ENCODE measurements around the gene ALDH5A1.

DNA sequence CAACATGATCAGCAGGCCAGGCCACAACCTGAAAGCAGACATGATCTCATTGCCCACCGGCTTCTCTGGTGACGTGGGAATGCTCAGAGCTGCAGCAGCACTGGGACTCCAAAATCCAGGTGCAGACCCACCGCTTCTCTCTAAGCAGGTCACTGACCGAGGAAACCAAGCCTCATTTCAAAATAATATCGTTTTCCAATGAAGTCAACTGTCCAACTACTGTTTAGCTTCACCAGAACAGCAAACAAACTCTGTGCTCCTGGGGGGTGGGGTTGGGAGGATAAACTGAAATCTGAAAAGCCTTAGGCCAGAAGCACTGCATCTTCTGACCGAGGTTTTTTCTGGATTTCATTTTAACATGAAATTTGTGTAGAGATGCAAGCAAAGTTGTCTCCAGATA is 5.3 kb upstream of the ALDH5A1 start, which contains the start of gene GPLD1:
- TF ChIP-seq, protein P1, sequence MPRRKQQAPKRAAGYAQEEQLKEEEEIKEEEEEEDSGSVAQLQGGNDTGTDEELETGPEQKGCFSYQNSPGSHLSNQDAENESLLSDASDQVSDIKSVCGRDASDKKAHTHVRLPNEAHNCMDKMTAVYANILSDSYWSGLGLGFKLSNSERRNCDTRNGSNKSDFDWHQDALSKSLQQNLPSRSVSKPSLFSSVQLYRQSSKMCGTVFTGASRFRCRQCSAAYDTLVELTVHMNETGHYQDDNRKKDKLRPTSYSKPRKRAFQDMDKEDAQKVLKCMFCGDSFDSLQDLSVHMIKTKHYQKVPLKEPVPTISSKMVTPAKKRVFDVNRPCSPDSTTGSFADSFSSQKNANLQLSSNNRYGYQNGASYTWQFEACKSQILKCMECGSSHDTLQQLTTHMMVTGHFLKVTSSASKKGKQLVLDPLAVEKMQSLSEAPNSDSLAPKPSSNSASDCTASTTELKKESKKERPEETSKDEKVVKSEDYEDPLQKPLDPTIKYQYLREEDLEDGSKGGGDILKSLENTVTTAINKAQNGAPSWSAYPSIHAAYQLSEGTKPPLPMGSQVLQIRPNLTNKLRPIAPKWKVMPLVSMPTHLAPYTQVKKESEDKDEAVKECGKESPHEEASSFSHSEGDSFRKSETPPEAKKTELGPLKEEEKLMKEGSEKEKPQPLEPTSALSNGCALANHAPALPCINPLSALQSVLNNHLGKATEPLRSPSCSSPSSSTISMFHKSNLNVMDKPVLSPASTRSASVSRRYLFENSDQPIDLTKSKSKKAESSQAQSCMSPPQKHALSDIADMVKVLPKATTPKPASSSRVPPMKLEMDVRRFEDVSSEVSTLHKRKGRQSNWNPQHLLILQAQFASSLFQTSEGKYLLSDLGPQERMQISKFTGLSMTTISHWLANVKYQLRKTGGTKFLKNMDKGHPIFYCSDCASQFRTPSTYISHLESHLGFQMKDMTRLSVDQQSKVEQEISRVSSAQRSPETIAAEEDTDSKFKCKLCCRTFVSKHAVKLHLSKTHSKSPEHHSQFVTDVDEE (CRISPR knock-in tag; IDR thresholded peaks at IDR 0.05) = no peak
- TF ChIP-seq SNAI2 (CRISPR knock-in tag; IDR thresholded peaks at IDR 0.05) (no peak), ZNF8 (CRISPR knock-in tag; IDR thresholded peaks at IDR 0.05) (no peak), PPARA (CRISPR knock-in tag; IDR thresholded peaks at IDR 0.05; ENCODE audit: borderline replicate concordance) (no peak), CSDC2 (CRISPR knock-in tag; IDR thresholded peaks at IDR 0.05) (no peak), ARNTL (CRISPR knock-in tag; IDR thresholded peaks at IDR 0.05; ENCODE audit: borderline replicate concordance, low read depth) (no peak), RARB (CRISPR knock-in tag; IDR thresholded peaks at IDR 0.05) (no peak), ZFP3 (CRISPR knock-in tag; IDR thresholded peaks at IDR 0.05) (no peak)
- TF ChIP-seq, protein P2, sequence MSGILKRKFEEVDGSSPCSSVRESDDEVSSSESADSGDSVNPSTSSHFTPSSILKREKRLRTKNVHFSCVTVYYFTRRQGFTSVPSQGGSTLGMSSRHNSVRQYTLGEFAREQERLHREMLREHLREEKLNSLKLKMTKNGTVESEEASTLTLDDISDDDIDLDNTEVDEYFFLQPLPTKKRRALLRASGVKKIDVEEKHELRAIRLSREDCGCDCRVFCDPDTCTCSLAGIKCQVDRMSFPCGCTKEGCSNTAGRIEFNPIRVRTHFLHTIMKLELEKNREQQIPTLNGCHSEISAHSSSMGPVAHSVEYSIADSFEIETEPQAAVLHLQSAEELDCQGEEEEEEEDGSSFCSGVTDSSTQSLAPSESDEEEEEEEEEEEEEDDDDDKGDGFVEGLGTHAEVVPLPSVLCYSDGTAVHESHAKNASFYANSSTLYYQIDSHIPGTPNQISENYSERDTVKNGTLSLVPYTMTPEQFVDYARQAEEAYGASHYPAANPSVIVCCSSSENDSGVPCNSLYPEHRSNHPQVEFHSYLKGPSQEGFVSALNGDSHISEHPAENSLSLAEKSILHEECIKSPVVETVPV (CRISPR knock-in tag; IDR thresholded peaks at IDR 0.05) = no peak
- TF ChIP-seq, protein P3, sequence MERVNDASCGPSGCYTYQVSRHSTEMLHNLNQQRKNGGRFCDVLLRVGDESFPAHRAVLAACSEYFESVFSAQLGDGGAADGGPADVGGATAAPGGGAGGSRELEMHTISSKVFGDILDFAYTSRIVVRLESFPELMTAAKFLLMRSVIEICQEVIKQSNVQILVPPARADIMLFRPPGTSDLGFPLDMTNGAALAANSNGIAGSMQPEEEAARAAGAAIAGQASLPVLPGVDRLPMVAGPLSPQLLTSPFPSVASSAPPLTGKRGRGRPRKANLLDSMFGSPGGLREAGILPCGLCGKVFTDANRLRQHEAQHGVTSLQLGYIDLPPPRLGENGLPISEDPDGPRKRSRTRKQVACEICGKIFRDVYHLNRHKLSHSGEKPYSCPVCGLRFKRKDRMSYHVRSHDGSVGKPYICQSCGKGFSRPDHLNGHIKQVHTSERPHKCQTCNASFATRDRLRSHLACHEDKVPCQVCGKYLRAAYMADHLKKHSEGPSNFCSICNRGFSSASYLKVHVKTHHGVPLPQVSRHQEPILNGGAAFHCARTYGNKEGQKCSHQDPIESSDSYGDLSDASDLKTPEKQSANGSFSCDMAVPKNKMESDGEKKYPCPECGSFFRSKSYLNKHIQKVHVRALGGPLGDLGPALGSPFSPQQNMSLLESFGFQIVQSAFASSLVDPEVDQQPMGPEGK (CRISPR knock-in tag; IDR thresholded peaks at IDR 0.05; ENCODE audit: borderline replicate concordance) = no peak

Measured in SK-N-SH treated with all-trans-retinoic acid at 6 μM for 48 hours (cell line).